Inflammatory macrophage (primary cell): ENCODE measurements around the gene MAPK8IP3.
A peak's percentile ranks its signal among the peaks of the same experiment; 100 is the strongest.

ENCODE experiments used
- DNase-seq, 2 donors: peaks; one replicate each; pipeline ENCODE4 v3.0.0-alpha.2; 2020 to 2022

The MAPK8IP3 gene

DNA sequence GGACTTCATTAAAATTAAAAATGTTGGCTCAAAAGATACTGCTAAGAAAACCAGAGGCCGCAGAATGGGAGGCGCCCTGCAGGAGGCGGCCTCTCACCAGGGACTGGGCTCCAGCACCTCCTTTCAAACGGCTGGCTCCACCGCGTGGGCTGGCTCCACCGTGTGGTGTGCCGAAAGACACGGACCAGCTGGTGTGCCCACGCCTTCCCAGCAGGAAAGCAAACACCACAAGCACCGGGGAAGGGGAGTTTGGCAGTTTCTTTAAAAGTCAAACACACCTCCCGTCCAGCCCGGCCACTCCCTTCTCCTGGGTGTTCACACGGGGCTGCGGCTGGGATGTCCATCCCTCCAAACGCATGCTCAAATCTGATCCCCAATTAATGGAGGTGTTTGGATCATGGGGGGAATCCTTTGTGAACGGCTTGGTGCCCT is 106.8 kb downstream of the MAPK8IP3 start:
- peak; percentile 64 to 78 for DNase-seq

DNA sequence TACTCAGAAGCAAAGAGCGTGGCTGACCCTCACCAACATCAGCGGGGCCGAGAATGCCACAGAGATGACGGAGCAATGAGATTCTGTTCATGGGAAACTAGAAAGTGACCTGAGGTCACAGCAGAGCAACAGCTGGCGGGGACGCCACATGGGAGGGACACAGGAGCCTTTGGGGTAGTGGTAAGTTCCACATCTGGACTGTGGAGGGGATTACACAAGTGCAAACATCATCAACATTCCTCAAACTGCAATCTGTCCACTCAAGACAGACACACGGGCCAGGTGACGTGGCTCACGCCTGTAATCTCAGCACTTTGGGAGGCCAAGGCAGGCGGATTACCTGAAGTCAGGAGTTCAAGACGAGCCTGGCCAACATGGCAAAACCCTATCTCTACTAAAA is 109.5 kb downstream of the MAPK8IP3 start:
- DNase-seq, result no peak

DNA sequence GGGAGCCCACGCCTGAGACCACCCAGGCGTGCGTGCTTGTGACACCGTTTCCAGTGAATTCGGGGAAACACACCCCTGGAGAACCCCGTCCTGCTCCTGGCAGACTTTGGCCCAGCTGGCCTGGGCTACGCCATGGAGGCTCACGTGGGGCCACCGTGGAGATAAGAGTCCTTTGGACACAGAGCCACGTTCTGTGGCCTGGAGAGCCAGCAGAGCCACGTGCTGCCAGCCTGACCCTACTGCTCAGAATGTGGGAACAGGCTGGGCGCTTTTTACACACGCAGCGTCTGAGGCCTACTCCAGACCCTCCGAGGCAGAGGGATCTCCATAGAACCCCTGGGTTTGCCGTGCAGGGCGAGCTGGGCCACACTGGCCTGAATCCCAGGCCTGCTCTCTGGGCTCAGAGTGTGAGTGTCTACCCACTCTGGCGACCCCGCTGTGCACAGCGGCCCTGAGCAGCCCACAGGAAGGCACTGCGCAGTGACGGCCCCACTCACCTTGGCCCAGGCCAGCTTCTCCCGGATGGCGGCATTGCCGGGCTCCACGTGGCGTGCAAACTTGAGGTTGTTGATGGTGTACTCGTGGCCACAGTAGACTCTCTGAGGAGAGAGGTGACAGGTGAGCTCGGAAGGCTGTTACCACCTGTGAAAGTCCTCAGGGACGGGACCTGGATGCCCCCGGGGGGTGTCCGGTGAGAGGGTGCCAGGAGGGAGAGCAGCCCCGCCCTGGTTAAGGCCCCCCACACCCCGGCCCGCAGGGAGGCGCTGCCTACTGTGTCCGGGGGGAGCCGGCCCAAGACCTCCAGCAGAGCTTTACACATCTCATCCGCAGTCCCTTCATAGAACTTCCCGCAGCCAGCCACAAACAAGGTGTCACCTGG is 110.6 kb downstream of the MAPK8IP3 start:
- DNase-seq, result no peak

DNA sequence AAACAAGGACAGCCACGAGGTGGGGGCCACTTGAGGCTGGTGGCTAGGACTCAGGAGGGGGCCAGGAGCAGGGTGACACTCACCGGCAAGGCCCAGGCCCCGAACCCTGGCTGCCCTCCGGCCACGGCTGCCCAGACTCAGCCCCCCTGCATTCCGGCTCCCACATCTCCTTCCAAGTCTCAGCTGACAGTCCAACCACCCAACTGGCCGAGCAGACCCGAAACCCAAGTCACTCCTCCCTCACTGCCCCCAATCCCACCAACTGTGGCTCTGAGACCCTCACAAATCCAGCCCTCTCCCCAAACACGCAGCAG is 111.2 kb downstream of the MAPK8IP3 start:
- no peak for DNase-seq

DNA sequence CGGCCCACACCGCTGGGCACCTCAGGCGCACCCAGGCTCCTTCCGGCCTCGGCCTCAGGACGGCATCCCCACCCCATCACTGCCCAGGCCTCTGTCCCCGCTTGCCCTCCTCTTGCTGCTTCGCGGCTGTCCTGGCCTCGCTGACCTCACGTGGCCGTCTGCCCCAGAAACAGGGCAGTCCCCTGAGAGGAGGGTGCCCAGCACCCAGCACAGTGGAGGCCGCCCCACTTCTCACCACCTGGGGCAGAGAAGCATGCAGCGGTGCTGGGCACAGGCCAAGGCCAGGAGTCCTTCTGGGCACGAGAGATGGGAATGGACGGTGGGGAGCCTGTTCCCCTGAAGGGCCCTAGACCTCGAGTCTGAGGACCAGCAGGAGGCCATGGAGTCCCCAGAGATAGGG is 111.7 kb downstream of the MAPK8IP3 start:
- no peak for DNase-seq

DNA sequence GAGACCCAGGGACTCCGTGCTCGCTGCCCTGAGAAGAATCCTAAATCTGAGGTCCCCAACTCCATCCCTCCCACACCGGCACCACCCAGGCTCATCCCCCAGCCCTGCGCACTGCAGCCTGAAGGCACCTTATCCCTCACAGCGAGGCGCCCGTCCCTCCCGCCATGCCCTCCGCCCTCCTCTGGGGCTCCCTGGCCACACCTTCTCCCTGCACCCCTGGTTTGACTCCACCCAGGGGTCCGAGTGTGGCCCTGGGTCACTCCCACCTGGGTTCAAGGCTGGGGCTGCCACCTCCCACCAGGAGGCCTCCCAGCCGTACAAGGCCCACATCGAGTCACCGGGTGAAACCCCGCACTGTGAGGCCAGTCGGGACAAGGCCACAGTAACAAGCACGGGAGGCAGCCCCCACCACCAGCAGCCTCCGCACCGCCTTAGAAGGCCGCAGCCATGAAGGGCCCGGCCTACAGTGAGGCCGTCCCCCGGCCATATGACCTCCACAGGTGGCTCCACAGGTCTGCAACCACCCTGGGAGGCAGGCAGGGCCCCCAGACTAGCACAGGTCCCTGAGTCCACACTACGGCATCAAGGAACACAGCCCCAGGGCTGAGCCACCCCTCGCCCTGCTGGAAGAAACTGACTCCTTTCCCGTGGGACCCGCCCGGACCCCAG is 112.3 kb downstream of the MAPK8IP3 start:
- no peak for DNase-seq

DNA sequence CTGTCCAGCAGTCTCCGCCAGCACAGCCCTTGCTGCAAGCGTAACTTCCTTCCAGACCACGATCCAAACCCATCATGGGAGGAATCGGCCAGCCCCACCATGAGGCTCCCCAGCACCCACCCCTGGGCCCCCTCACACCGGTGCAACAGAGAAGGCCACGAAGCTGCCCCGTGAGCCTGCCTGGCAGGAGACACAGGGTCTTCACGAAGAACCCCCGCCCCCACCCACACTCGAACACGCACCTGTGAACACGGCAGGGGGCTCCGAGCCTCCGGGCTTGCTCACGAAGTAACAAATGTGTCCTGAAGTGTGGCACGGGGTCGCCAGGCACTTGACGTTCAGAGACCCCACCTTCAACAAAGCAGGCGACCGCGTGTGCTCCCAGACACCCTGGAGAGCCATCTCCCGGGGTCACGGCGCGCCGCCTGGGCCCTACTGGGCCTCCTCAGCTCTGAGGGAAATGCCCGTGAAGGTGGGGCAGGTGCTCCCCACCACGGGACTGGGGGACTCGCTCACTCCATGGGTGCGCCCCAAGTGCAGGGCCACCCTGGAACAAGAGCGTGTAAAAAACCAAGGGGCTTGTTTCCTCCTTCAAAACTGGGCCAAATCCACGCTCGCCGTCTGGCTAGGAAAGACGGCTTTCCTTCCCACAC is 113.0 kb downstream of the MAPK8IP3 start:
- no peak for DNase-seq

DNA sequence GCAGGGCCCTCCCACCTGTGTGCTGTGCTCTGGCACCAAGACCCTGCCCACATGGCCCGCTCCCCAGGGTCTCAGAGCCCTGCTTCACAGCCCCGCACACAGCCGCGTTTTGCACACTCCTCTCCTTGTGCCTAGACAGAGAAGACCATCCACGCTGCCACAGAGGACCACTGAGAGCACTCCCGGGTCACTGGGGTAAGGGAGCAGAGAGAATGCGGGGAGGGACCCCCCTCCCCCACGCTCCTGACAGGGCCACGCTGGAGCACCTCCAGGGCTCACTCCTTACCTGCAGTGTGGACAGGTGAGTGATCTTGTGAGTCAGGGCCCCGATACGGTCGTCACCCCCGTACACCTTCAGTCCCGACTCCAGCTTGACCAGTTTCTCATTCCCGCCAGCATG is 113.6 kb downstream of the MAPK8IP3 start:
- DNase-seq, result no peak
